ENCODE results near the gene DISP1. TPM values are rescaled to one million over a fixed set of nuclear protein-coding genes. Genes with fewer than 3 reads are reported as not detected.

DISP1 gene
- total and polyA plus RNA-seq, 9 donors, result 6.6 to 11.3 (median 9.2) TPM

- Histone ChIP-seq H3K36me3 (ENCODE audit: control insufficient read depth, insufficient read depth, low read length) (no peaks in the 10 kb centered on the region), H3K27ac (ENCODE audit: low read length) (no peak overlapping the region), H3K4me3 (ENCODE audit: low read length) (no peak overlapping the region), H3K4me1 (ENCODE audit: control insufficient read depth, insufficient read depth, low read length) (no peaks in the 10 kb centered on the region), H3K27me3 (ENCODE audit: control insufficient read depth, insufficient read depth, low read length) (no peaks in the 10 kb centered on the region), H3K9me3 (replicated peaks; ENCODE audit: control insufficient read depth, low read depth, low read length) (no peaks in the 10 kb centered on the region)
- 67% methylated on average over 2 of the region's 4 CpGs for WGBS (ENCODE audit: insufficient coverage)
- peak; percentile 50 for DNase-seq
Measured at GRCh38 chr1:222820171-222820712, 5.4 kb downstream of the DISP1 start.

GRCh38 chr1:222821239-222821638 is 6.4 kb downstream of the DISP1 start:
- no peaks in the 10 kb centered on the region for H3K36me3 ChIP-seq (ENCODE audit: control insufficient read depth, insufficient read depth, low read length)
- WGBS (ENCODE audit: insufficient coverage), result 98% methylated on average over 4 of the region's 4 CpGs
- no peaks in the 10 kb centered on the region for H3K27me3 ChIP-seq (ENCODE audit: control insufficient read depth, insufficient read depth, low read length)
- H3K9me3 ChIP-seq (replicated peaks; ENCODE audit: control insufficient read depth, low read depth, low read length), result no peaks in the 10 kb centered on the region
- DNase-seq, result no peak
- no peak overlapping the region for H3K4me3 ChIP-seq (ENCODE audit: low read length)
- no peaks in the 10 kb centered on the region for H3K4me1 ChIP-seq (ENCODE audit: control insufficient read depth, insufficient read depth, low read length)
- no peak overlapping the region for H3K27ac ChIP-seq (ENCODE audit: low read length)

GRCh38 chr1:222823695-222824094 is 8.9 kb downstream of the DISP1 start:
- no CpG with 5 or more reads among the region's 3 CpGs for WGBS (ENCODE audit: insufficient coverage)
- no peaks in the 10 kb centered on the region for H3K9me3 ChIP-seq (replicated peaks; ENCODE audit: control insufficient read depth, low read depth, low read length)
- no peak overlapping the region for H3K4me3 ChIP-seq (ENCODE audit: low read length)
- no peaks in the 10 kb centered on the region for H3K4me1 ChIP-seq (ENCODE audit: control insufficient read depth, insufficient read depth, low read length)
- H3K36me3 ChIP-seq (ENCODE audit: control insufficient read depth, insufficient read depth, low read length), result no peaks in the 10 kb centered on the region
- no peak for DNase-seq
- H3K27ac ChIP-seq (ENCODE audit: low read length), result no peak overlapping the region
- H3K27me3 ChIP-seq (ENCODE audit: control insufficient read depth, insufficient read depth, low read length), result no peaks in the 10 kb centered on the region

GRCh38 chr1:222824641-222825040 is 9.8 kb downstream of the DISP1 start:
- WGBS (ENCODE audit: insufficient coverage), result no CpG with 5 or more reads among the region's 3 CpGs

DNA sequence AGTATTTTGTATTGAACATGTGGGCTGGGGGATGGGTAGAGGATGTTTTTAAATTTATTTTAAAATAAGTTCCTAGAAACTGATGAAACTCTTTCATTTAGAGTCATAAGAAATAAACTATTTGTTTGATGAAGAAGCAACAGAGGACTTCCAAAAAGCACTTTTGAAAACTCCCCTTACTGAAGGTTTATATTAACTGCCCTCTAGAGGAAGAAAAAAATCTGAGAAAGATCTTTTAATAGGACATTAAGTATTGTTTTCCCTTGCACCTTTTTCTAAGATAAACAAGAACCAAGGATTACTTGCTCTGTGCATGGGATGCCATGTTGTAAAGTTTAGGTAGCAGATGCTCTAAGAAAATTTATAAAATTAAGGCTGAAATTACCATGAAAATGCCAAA is 14.1 kb downstream of the DISP1 start:
- Histone ChIP-seq H3K36me3 (ENCODE audit: control insufficient read depth, insufficient read depth, low read length) (no peaks in the 10 kb centered on the region), H3K27ac (ENCODE audit: low read length) (no peak overlapping the region), H3K9me3 (replicated peaks; ENCODE audit: control insufficient read depth, low read depth, low read length) (no peaks in the 10 kb centered on the region), H3K27me3 (ENCODE audit: control insufficient read depth, insufficient read depth, low read length) (no peaks in the 10 kb centered on the region), H3K4me3 (ENCODE audit: low read length) (no peak overlapping the region), H3K4me1 (ENCODE audit: control insufficient read depth, insufficient read depth, low read length) (no peaks in the 10 kb centered on the region)
- no peak for DNase-seq

More at GRCh38 chr1:222824641-222825040, 9.8 kb downstream of the DISP1 start:
- H3K4me3 ChIP-seq (ENCODE audit: low read length), result no peak overlapping the region
- no peaks in the 10 kb centered on the region for H3K27me3 ChIP-seq (ENCODE audit: control insufficient read depth, insufficient read depth, low read length)
- H3K9me3 ChIP-seq (replicated peaks; ENCODE audit: control insufficient read depth, low read depth, low read length), result no peaks in the 10 kb centered on the region
- peak; percentile 40 for DNase-seq
- H3K36me3 ChIP-seq (ENCODE audit: control insufficient read depth, insufficient read depth, low read length), result no peaks in the 10 kb centered on the region
- H3K27ac ChIP-seq (ENCODE audit: low read length), result no peak overlapping the region
- no peaks in the 10 kb centered on the region for H3K4me1 ChIP-seq (ENCODE audit: control insufficient read depth, insufficient read depth, low read length)

DNA sequence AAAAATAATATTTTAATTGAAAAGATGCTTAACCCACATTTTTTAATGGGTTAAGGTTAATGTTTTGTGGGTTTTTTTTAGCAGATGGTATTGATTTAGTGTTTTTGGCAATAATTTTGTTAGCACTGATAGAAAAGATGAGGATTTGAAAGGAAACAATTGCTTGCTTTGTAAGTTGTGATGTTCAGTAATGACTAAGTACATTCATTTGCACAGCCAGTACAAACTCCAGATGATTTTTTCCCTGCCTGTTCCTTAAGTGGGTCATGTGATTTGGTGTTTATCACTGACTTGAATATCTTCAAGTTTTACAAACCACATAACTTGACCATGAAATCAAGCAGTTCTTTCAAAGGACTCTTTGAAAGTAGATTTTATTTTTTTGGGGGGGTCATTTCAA is 15.0 kb downstream of the DISP1 start:
- Histone ChIP-seq H3K27ac (ENCODE audit: low read length) (no peak overlapping the region), H3K4me1 (ENCODE audit: control insufficient read depth, insufficient read depth, low read length) (no peaks in the 10 kb centered on the region), H3K27me3 (ENCODE audit: control insufficient read depth, insufficient read depth, low read length) (no peaks in the 10 kb centered on the region), H3K9me3 (replicated peaks; ENCODE audit: control insufficient read depth, low read depth, low read length) (no peaks in the 10 kb centered on the region), H3K4me3 (ENCODE audit: low read length) (no peak overlapping the region), H3K36me3 (ENCODE audit: control insufficient read depth, insufficient read depth, low read length) (no peaks in the 10 kb centered on the region)
- DNase-seq, result peak; percentile 25

DNA sequence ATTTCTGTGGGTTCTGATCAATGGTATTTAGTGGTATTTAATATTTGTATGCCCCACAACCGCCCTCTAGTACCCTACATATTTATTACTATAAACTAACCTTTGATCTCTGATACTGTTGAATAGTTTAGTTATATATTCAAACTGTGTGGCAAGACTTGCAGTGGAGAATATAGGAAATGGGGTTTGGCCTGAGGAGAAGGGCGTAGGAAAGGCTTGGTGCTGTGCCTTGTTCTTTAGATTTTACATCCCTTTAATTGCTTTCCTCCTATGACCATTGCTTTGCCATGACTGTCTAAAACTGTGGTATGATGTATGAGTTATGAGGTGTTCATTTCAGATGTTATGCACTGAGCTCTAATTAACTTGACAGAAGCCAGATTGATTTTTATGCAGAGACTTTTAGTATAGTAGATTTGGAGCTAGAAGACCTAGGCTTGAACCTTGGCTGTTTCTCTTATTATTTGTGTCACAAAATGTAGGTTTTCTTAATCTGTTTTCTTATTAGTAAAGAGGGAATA is 18.6 kb downstream of the DISP1 start:
- Histone ChIP-seq H3K36me3 (ENCODE audit: control insufficient read depth, insufficient read depth, low read length) (no peaks in the 10 kb centered on the region), H3K4me3 (ENCODE audit: low read length) (no peak overlapping the region), H3K4me1 (ENCODE audit: control insufficient read depth, insufficient read depth, low read length) (no peaks in the 10 kb centered on the region), H3K27me3 (ENCODE audit: control insufficient read depth, insufficient read depth, low read length) (no peaks in the 10 kb centered on the region), H3K9me3 (replicated peaks; ENCODE audit: control insufficient read depth, low read depth, low read length) (no peaks in the 10 kb centered on the region), H3K27ac (ENCODE audit: low read length) (no peak overlapping the region)
- no peak for DNase-seq
- WGBS (ENCODE audit: insufficient coverage), result no CpG with 5 or more reads among the region's 2 CpGs

- H3K9me3 ChIP-seq (replicated peaks; ENCODE audit: control insufficient read depth, low read depth, low read length), result no peaks in the 10 kb centered on the region
- peaks cover 2% of the 10 kb centered on the region for H3K36me3 ChIP-seq (ENCODE audit: control insufficient read depth, insufficient read depth, low read length)
- WGBS (ENCODE audit: insufficient coverage), result no CpG with 5 or more reads among the region's 6 CpGs
- DNase-seq, result peak; percentile 28
- H3K4me3 ChIP-seq (ENCODE audit: low read length), result no peak overlapping the region
- no peaks in the 10 kb centered on the region for H3K4me1 ChIP-seq (ENCODE audit: control insufficient read depth, insufficient read depth, low read length)
- no peak overlapping the region for H3K27ac ChIP-seq (ENCODE audit: low read length)
- H3K27me3 ChIP-seq (ENCODE audit: control insufficient read depth, insufficient read depth, low read length), result no peaks in the 10 kb centered on the region
Measured at GRCh38 chr1:222843469-222844410, 28.9 kb downstream of the DISP1 start.

DNA sequence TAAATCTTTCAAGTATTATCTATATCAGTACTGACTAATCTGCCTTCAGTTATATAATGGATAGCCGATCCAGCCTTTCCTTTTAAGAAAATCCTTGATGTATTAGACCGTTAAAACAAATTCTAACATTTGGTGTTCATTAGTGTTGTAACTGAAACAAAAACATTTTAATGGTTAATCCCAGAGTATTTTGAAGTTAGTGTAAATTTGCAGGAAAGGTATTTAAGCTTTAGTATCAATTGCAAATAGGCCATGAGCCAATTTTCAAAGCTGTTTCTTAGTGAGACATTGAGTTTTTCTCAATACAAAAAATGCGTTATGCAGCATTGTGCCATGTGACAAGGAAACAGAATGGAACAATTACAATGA is 29.6 kb downstream of the DISP1 start:
- peak; percentile 19 for DNase-seq
- no CpG with 5 or more reads among the region's 3 CpGs for WGBS (ENCODE audit: insufficient coverage)

GRCh38 chr1:222845763-222846162 is 30.9 kb downstream of the DISP1 start:
- Histone ChIP-seq H3K27me3 (ENCODE audit: control insufficient read depth, insufficient read depth, low read length) (no peaks in the 10 kb centered on the region), H3K9me3 (replicated peaks; ENCODE audit: control insufficient read depth, low read depth, low read length) (no peaks in the 10 kb centered on the region), H3K4me1 (ENCODE audit: control insufficient read depth, insufficient read depth, low read length) (no peaks in the 10 kb centered on the region), H3K36me3 (ENCODE audit: control insufficient read depth, insufficient read depth, low read length) (no peaks in the 10 kb centered on the region), H3K27ac (ENCODE audit: low read length) (no peak overlapping the region), H3K4me3 (ENCODE audit: low read length) (no peak overlapping the region)
- no peak for DNase-seq

More for the DNA sequence above, 29.6 kb downstream of the DISP1 start:
- Histone ChIP-seq H3K27me3 (ENCODE audit: control insufficient read depth, insufficient read depth, low read length) (no peaks in the 10 kb centered on the region), H3K9me3 (replicated peaks; ENCODE audit: control insufficient read depth, low read depth, low read length) (no peaks in the 10 kb centered on the region), H3K36me3 (ENCODE audit: control insufficient read depth, insufficient read depth, low read length) (no peaks in the 10 kb centered on the region), H3K4me1 (ENCODE audit: control insufficient read depth, insufficient read depth, low read length) (no peaks in the 10 kb centered on the region), H3K27ac (ENCODE audit: low read length) (no peak overlapping the region), H3K4me3 (ENCODE audit: low read length) (no peak overlapping the region)

Measured in muscle of leg (tissue), 11 donors.